BE2C (cell line): ENCODE data around the gene TSC1.

ENCODE experiments used
- DNase-seq: peaks from one replicate; pipeline ENCODE4 v3.0.0-alpha.2; 2020
- H3K27me3 ChIP-seq: fragments of 250-450 bp; sonication (Bioruptor Pico); 2 replicates; pipeline ENCODE4 v1.5.1; 2020; ENCODE audit warnings: mild to moderate bottlenecking
- H3K36me3 ChIP-seq: fragments of 250-450 bp; sonication (Bioruptor Pico); 2 replicates; pipeline ENCODE4 v1.5.1; 2020; ENCODE audit warnings: mild to moderate bottlenecking
- H3K4me1 ChIP-seq: fragments of 250-450 bp; sonication (Bioruptor Pico); 2 replicates; pipeline ENCODE4 v1.5.1; 2020
- H3K4me3 ChIP-seq: 2 replicates; pipeline ENCODE4 v1.5.1; 2011; ENCODE audit warnings: low read depth, low read length
- H3K9me3 ChIP-seq: fragments of 250-450 bp; sonication (Bioruptor Pico); 2 replicates; pipeline ENCODE4 v1.5.1; 2020
- TF ChIP-seq, protein P1 (sequence below): IDR thresholded peaks from 2 replicates; pipeline ENCODE4 v1.5.1; 2012; ENCODE audit warnings: mild to moderate bottlenecking, low read depth, low read length

TSC1 gene

GRCh38 chr9:132877824-132878694, 66.4 kb downstream of the TSC1 start, which contains the start of gene AK8:
Gene AK8 (minus strand): TSS chr9:132878284. CDS start chr9:132878255, 29 bp downstream.
- Histone ChIP-seq H3K4me1 (no peaks in the 10 kb centered on the region), H3K9me3 (no peaks in the 10 kb centered on the region), H3K4me3 (peak within 1 kb of the TSS; percentile 99), H3K27me3 (no peaks in the 10 kb centered on the region), H3K36me3 (no peaks in the 10 kb centered on the region; the same call in 1 of the 2 replicates)
- TF ChIP-seq, protein P1, sequence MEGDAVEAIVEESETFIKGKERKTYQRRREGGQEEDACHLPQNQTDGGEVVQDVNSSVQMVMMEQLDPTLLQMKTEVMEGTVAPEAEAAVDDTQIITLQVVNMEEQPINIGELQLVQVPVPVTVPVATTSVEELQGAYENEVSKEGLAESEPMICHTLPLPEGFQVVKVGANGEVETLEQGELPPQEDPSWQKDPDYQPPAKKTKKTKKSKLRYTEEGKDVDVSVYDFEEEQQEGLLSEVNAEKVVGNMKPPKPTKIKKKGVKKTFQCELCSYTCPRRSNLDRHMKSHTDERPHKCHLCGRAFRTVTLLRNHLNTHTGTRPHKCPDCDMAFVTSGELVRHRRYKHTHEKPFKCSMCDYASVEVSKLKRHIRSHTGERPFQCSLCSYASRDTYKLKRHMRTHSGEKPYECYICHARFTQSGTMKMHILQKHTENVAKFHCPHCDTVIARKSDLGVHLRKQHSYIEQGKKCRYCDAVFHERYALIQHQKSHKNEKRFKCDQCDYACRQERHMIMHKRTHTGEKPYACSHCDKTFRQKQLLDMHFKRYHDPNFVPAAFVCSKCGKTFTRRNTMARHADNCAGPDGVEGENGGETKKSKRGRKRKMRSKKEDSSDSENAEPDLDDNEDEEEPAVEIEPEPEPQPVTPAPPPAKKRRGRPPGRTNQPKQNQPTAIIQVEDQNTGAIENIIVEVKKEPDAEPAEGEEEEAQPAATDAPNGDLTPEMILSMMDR, result no peak
- peak; percentile 85 for DNase-seq

DNA sequence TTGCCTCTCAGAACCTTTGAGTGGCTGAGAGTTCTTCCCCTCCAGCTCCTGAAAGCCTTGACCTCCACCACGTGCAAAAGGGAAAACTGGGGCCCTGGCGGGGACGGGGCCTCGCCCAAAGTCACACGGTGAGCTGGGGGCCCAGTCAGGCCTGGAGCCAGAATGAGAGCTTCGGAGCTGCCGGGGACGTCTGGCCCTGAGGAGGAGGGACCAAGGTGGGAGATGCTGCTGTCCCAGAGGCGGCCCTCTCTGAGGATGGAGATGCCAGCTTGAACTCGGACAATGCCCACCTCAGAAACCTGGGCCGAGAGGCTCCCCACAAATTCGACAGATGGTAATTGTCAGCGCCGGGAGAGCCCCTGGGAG, 67.0 kb downstream of the TSC1 start:
- Histone ChIP-seq H3K27me3 (no peaks in the 10 kb centered on the region), H3K4me1 (no peaks in the 10 kb centered on the region), H3K9me3 (no peaks in the 10 kb centered on the region), H3K36me3 (no peaks in the 10 kb centered on the region; the same call in 1 of the 2 replicates), H3K4me3 (peak overlapping the region; percentile 99)
- TF ChIP-seq, protein P1, result no peak
- DNase-seq, result no peak

- TF ChIP-seq, protein P1, result no peak
- no peak for DNase-seq
- no peaks in the 10 kb centered on the region; the same call in 1 of the 2 replicates for H3K36me3 ChIP-seq
- no peak overlapping the region for H3K4me3 ChIP-seq
- H3K4me1 ChIP-seq, result no peaks in the 10 kb centered on the region
- no peaks in the 10 kb centered on the region for H3K9me3 ChIP-seq
- H3K27me3 ChIP-seq, result no peaks in the 10 kb centered on the region
These were observed 67.6 kb downstream of the TSC1 start for GRCh38 chr9:132876849-132877248.

DNA sequence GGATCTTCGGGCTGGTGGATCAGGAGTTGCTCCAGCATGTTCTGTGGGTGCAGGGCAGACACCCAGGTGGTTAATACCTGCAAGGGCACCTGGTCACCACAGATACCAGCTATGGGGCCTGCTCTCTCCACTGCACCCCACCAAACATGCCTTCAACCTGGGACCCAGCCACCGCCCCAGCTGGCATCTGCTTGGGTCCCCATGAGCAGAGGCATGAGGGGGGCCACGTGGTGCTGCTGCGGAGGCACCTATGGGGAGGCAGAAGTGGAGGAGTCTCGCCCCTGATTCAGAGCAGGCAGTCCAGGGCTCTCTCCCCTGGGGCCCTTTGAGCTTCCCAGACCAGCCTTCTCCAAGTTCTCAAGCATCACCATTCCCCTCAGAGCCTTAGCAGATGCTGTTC, 69.3 kb downstream of the TSC1 start:
- Histone ChIP-seq H3K27me3 (no peaks in the 10 kb centered on the region), H3K36me3 (no peaks in the 10 kb centered on the region; the same call in 1 of the 2 replicates), H3K4me1 (no peaks in the 10 kb centered on the region), H3K9me3 (no peaks in the 10 kb centered on the region), H3K4me3 (no peak overlapping the region)
- no peak for DNase-seq
- TF ChIP-seq, protein P1, result no peak

- TF ChIP-seq, protein P1, result no peak
- H3K27me3 ChIP-seq, result no peaks in the 10 kb centered on the region
- no peak overlapping the region for H3K4me3 ChIP-seq
- DNase-seq, result no peak
- no peaks in the 10 kb centered on the region; the same call in 1 of the 2 replicates for H3K36me3 ChIP-seq
- H3K4me1 ChIP-seq, result no peaks in the 10 kb centered on the region
- H3K9me3 ChIP-seq, result no peaks in the 10 kb centered on the region
These were observed 71.0 kb downstream of the TSC1 start for GRCh38 chr9:132873403-132873802.

DNA sequence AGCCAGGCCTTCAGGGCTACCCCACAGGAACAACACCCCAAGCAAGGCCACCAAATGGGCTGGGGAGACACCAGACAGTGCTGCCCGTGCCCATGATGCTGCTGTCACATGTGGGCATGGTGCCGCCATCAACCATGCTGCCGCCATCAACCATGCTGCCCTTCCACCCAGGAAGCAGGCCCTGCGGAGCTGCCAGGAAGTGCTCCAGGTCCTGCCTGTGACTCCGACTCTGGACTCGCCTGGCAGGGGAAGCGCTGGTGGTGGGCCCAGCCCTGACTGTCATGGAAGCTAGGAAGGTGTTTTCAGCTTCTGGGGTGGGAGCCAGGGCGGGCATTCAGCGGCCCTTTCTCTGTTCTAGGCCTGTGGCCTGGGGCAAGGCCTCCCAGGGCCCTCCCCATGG, 75.2 kb downstream of the TSC1 start:
- Histone ChIP-seq H3K4me3 (no peak overlapping the region), H3K36me3 (no peaks in the 10 kb centered on the region), H3K4me1 (no peaks in the 10 kb centered on the region), H3K27me3 (no peaks in the 10 kb centered on the region), H3K9me3 (no peaks in the 10 kb centered on the region)
- TF ChIP-seq, protein P1, result no peak
- DNase-seq, result no peak
